ENCODE data around the gene SMO. TPM values are rescaled to one million over a fixed set of nuclear protein-coding genes. Genes with fewer than 3 reads are reported as not detected.

Gene SMO
- total and polyA plus RNA-seq, 2 experiments from 2014 or later, result 13.1 to 61.5 TPM

DNA sequence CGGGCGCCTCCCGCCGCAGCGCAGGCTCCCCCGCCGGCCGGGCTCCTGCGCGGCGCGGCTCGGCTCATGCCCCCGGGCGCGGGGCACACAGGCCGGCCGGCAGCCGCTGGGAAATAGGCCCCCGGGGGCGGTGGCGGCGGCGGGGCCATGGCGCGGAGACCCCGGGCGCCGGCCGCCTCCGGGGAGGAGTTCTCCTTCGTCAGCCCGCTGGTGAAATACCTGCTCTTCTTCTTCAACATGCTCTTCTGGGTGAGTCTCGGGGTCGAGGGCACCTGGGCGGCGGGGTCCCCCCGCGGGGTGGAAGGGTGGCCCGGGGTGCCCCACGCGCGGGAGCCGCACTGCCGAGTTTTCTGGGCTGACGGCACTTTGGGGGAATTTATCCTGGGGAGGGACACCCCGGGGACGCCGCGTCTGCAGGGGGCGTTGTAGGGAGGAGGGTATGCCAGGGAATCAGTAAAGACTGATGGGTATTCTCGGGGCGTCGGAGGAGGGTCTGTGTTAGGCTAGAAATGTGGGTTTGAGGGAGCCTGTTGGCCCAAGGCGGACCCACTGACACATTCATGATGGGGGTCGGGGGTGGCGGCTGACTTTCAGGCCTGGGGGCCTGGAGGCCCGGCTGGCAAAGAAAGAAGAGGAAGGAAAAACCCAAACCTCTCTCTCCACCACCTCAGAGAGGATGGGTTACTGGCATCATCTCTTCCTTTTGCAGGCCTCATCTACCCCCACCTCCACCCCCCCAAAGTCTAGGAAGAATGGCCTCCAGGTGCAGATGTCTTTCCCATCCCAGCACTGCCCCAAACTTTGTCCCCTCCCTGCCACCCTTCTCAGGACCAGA is 43.4 kb upstream of the SMO start:
- peaks cover 14% of the 10 kb centered on the region for H3K27me3 Mint-ChIP-seq (ENCODE audit: insufficient read depth, low read depth, poor library complexity)
- H3K9me3 Mint-ChIP-seq, result no peaks in the 10 kb centered on the region; the same call in 2 of the 3 replicates
- H3K4me3 ChIP-seq, result peak overlapping the region; percentile 61
- H3K4me3 Mint-ChIP-seq, result peak overlapping the region; percentile 85
- H2AFZ ChIP-seq, result peak overlapping the region; percentile 90
- peaks cover 2% of the 10 kb centered on the region; the same call in 1 of the 3 replicates for H3K36me3 Mint-ChIP-seq (ENCODE audit: low read depth)
- no peak overlapping the region for H3K27ac ChIP-seq (ENCODE audit: low read depth)
- peaks cover under 1% of the 10 kb centered on the region; the same call in 1 of the 2 replicates for H3K4me1 ChIP-seq (ENCODE audit: insufficient read depth)
- TF ChIP-seq JUNB (IDR thresholded peaks at IDR 0.05; ENCODE audit: unreplicated experiment) (no peak), EZH2phosphoT487 (IDR thresholded peaks at IDR 0.05; ENCODE audit: unreplicated experiment) (no peak), ZNF331 (CRISPR knock-in tag; IDR thresholded peaks at IDR 0.05; ENCODE audit: low read depth) (no peak), STAT1 (IDR thresholded peaks at IDR 0.05; ENCODE audit: unreplicated experiment) (no peak), CREB1 (CRISPR knock-in tag; IDR thresholded peaks at IDR 0.05; ENCODE audit: low read depth) (no peak)
- TF ChIP-seq, protein P1, sequence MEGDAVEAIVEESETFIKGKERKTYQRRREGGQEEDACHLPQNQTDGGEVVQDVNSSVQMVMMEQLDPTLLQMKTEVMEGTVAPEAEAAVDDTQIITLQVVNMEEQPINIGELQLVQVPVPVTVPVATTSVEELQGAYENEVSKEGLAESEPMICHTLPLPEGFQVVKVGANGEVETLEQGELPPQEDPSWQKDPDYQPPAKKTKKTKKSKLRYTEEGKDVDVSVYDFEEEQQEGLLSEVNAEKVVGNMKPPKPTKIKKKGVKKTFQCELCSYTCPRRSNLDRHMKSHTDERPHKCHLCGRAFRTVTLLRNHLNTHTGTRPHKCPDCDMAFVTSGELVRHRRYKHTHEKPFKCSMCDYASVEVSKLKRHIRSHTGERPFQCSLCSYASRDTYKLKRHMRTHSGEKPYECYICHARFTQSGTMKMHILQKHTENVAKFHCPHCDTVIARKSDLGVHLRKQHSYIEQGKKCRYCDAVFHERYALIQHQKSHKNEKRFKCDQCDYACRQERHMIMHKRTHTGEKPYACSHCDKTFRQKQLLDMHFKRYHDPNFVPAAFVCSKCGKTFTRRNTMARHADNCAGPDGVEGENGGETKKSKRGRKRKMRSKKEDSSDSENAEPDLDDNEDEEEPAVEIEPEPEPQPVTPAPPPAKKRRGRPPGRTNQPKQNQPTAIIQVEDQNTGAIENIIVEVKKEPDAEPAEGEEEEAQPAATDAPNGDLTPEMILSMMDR (conservative IDR thresholded peaks at IDR 0.05; ENCODE audit: low read depth in 2 of 2), result peak; percentile 51 to 62
- peaks cover 3% of the 10 kb centered on the region for H3K79me2 ChIP-seq (replicated peaks; ENCODE audit: insufficient read depth)
- peak overlapping the region; percentile 99 for H3K4me2 ChIP-seq
- no peaks in the 10 kb centered on the region for H3K36me3 ChIP-seq (ENCODE audit: insufficient read depth)
- peaks cover 15% of the 10 kb centered on the region for H3K4me1 Mint-ChIP-seq
- H3F3A ChIP-seq (replicated peaks; ENCODE audit: low read depth), result no peaks in the 10 kb centered on the region
- DNase-seq (ENCODE audit: low spot score) (peak; percentile 43), ATAC-seq (peak; percentile 16)
- no peaks in the 10 kb centered on the region for H3K9me2 ChIP-seq (ENCODE audit: insufficient read depth)
- H3K27me3 ChIP-seq (ENCODE audit: insufficient read depth), result peaks cover 11% of the 10 kb centered on the region
- H4K20me1 ChIP-seq (replicated peaks; ENCODE audit: insufficient read depth), result no peaks in the 10 kb centered on the region
- H3K27ac Mint-ChIP-seq, result no peak overlapping the region

DNA sequence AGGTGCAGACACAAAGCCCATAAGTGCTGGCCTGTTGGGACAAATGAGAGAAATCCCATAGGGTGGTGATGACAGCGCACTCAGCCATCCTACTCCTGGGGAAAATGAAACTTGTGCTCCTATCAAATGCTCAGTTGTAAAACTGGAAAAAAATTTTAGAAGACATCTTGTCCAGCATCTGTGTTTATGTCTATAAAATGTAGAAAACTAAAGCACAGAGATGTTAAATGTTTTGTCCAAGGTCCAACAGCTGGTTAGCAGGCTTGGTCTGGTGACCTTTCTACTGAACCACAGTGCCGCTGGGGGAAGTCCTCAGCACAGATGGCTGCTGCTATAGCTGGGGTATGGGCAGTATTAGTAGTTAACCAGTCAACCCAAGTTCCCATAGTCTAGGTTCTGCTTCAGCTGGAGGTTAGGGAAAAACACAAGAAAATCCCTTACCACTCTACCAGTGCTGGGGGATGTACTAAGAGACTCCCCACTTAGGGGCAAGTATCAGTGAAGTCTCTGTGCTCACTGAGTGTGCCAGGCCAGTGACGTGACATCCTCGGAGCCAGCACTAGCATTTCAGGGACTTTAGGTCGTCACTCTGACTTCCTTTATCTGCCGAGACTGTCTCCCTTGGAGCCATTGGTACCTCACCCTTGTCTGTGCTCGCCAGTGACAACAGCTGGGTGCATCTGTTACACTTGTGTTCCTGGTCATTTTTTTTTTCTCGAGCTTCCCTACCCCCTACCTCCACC is 42.0 kb upstream of the SMO start:
- peaks cover 7% of the 10 kb centered on the region for H3K4me1 ChIP-seq (ENCODE audit: insufficient read depth)
- no peak overlapping the region for H3K27ac ChIP-seq (ENCODE audit: low read depth)
- peaks cover 11% of the 10 kb centered on the region for H3K27me3 ChIP-seq (ENCODE audit: insufficient read depth)
- DNase-seq (ENCODE audit: low spot score) (no peak), ATAC-seq (no peak)
- peaks cover 3% of the 10 kb centered on the region for H3K79me2 ChIP-seq (replicated peaks; ENCODE audit: insufficient read depth)
- no peak overlapping the region for H3K4me3 ChIP-seq
- Mint-ChIP-seq H3K4me3 (peak overlapping the region; percentile 85), H3K9me3 (no peaks in the 10 kb centered on the region), H3K4me1 (peaks cover 26% of the 10 kb centered on the region), H3K27ac (no peak overlapping the region), H3K27me3 (ENCODE audit: insufficient read depth, low read depth, poor library complexity) (peaks cover 14% of the 10 kb centered on the region), H3K36me3 (ENCODE audit: low read depth) (peaks cover 2% of the 10 kb centered on the region; the same call in 1 of the 3 replicates)
- H3K4me2 ChIP-seq, result no peak overlapping the region
- H3K9me2 ChIP-seq (ENCODE audit: insufficient read depth), result no peaks in the 10 kb centered on the region
- H3K36me3 ChIP-seq (ENCODE audit: insufficient read depth), result no peaks in the 10 kb centered on the region
- H4K20me1 ChIP-seq (replicated peaks; ENCODE audit: insufficient read depth), result no peaks in the 10 kb centered on the region
- H3F3A ChIP-seq (replicated peaks; ENCODE audit: low read depth), result no peaks in the 10 kb centered on the region
- H2AFZ ChIP-seq, result no peak overlapping the region
- TF ChIP-seq ZNF331 (CRISPR knock-in tag; IDR thresholded peaks at IDR 0.05; ENCODE audit: low read depth) (no peak), EZH2phosphoT487 (IDR thresholded peaks at IDR 0.05; ENCODE audit: unreplicated experiment) (no peak), STAT1 (IDR thresholded peaks at IDR 0.05; ENCODE audit: unreplicated experiment) (no peak), ZNF114 (CRISPR knock-in tag; IDR thresholded peaks at IDR 0.05) (no peak), POLR2AphosphoS5 (IDR thresholded peaks at IDR 0.05; ENCODE audit: low read depth) (no peak)
- TF ChIP-seq, protein P2, sequence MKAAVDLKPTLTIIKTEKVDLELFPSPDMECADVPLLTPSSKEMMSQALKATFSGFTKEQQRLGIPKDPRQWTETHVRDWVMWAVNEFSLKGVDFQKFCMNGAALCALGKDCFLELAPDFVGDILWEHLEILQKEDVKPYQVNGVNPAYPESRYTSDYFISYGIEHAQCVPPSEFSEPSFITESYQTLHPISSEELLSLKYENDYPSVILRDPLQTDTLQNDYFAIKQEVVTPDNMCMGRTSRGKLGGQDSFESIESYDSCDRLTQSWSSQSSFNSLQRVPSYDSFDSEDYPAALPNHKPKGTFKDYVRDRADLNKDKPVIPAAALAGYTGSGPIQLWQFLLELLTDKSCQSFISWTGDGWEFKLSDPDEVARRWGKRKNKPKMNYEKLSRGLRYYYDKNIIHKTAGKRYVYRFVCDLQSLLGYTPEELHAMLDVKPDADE (IDR thresholded peaks at IDR 0.05), result no peak
- TF ChIP-seq, protein P3, sequence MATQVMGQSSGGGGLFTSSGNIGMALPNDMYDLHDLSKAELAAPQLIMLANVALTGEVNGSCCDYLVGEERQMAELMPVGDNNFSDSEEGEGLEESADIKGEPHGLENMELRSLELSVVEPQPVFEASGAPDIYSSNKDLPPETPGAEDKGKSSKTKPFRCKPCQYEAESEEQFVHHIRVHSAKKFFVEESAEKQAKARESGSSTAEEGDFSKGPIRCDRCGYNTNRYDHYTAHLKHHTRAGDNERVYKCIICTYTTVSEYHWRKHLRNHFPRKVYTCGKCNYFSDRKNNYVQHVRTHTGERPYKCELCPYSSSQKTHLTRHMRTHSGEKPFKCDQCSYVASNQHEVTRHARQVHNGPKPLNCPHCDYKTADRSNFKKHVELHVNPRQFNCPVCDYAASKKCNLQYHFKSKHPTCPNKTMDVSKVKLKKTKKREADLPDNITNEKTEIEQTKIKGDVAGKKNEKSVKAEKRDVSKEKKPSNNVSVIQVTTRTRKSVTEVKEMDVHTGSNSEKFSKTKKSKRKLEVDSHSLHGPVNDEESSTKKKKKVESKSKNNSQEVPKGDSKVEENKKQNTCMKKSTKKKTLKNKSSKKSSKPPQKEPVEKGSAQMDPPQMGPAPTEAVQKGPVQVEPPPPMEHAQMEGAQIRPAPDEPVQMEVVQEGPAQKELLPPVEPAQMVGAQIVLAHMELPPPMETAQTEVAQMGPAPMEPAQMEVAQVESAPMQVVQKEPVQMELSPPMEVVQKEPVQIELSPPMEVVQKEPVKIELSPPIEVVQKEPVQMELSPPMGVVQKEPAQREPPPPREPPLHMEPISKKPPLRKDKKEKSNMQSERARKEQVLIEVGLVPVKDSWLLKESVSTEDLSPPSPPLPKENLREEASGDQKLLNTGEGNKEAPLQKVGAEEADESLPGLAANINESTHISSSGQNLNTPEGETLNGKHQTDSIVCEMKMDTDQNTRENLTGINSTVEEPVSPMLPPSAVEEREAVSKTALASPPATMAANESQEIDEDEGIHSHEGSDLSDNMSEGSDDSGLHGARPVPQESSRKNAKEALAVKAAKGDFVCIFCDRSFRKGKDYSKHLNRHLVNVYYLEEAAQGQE (IDR thresholded peaks at IDR 0.05; ENCODE audit: unreplicated experiment), result no peak

All from GM23338 (cell line).